ENCODE results near the gene PRSS50.

The PRSS50 gene

GRCh38 chr3:46680298-46680826, 37.3 kb downstream of the PRSS50 start:
- Histone ChIP-seq H3K9me3 (ENCODE audit: control insufficient read depth, insufficient read depth, low read length) (no peaks in the 10 kb centered on the region), H3K27ac (ENCODE audit: low read depth, low read length) (no peak overlapping the region), H3K4me1 (ENCODE audit: control insufficient read depth, low read length) (no peaks in the 10 kb centered on the region), H3K4me3 (ENCODE audit: low read length) (no peak overlapping the region), H3K4me2 (ENCODE audit: low read length) (no peak overlapping the region), H3K27me3 (ENCODE audit: control insufficient read depth, low read length) (peaks cover 7% of the 10 kb centered on the region; the same call in 1 of the 2 replicates), H3K9me2 (replicated peaks; ENCODE audit: control insufficient read depth, low read length) (no peaks in the 10 kb centered on the region), H3K36me3 (ENCODE audit: control insufficient read depth, low read length) (no peaks in the 10 kb centered on the region), H3F3A (ENCODE audit: control insufficient read depth, insufficient read depth) (no peaks in the 10 kb centered on the region), H3K79me2 (ENCODE audit: control insufficient read depth, low read length) (no peaks in the 10 kb centered on the region), H4K20me1 (ENCODE audit: control insufficient read depth, insufficient read depth, low read depth, low read length) (no peaks in the 10 kb centered on the region)
- TF ChIP-seq CTCF (IDR thresholded peaks at IDR 0.05; ENCODE audit: low read depth, low read length, poor library complexity, severe bottlenecking) (no peak), EZH2phosphoT487 (IDR thresholded peaks at IDR 0.05; ENCODE audit: borderline replicate concordance, low read length) (no peak)

- Histone ChIP-seq H4K20me1 (ENCODE audit: control insufficient read depth, insufficient read depth, low read depth, low read length) (no peaks in the 10 kb centered on the region), H3K27ac (ENCODE audit: low read depth, low read length) (no peak overlapping the region), H3K9me3 (ENCODE audit: control insufficient read depth, insufficient read depth, low read length) (no peaks in the 10 kb centered on the region), H3K36me3 (ENCODE audit: control insufficient read depth, low read length) (no peaks in the 10 kb centered on the region), H3F3A (ENCODE audit: control insufficient read depth, insufficient read depth) (no peaks in the 10 kb centered on the region), H3K9me2 (replicated peaks; ENCODE audit: control insufficient read depth, low read length) (no peaks in the 10 kb centered on the region), H3K79me2 (ENCODE audit: control insufficient read depth, low read length) (no peaks in the 10 kb centered on the region), H3K4me3 (ENCODE audit: low read length) (no peak overlapping the region), H3K4me1 (ENCODE audit: control insufficient read depth, low read length) (no peaks in the 10 kb centered on the region), H3K4me2 (ENCODE audit: low read length) (no peak overlapping the region), H3K27me3 (ENCODE audit: control insufficient read depth, low read length) (peaks cover 7% of the 10 kb centered on the region; the same call in 1 of the 2 replicates)
- TF ChIP-seq CTCF (IDR thresholded peaks at IDR 0.05; ENCODE audit: low read depth, low read length, poor library complexity, severe bottlenecking) (no peak), EZH2phosphoT487 (IDR thresholded peaks at IDR 0.05; ENCODE audit: borderline replicate concordance, low read length) (no peak)
Observed at GRCh38 chr3:46679681-46680080, 38.0 kb downstream of the PRSS50 start.

GRCh38 chr3:46678280-46678679, 39.4 kb downstream of the PRSS50 start:
- H3K4me1 ChIP-seq (ENCODE audit: control insufficient read depth, low read length) = no peaks in the 10 kb centered on the region
- H3K4me2 ChIP-seq (ENCODE audit: low read length) = no peak overlapping the region
- H3F3A ChIP-seq (ENCODE audit: control insufficient read depth, insufficient read depth) = no peaks in the 10 kb centered on the region
- H3K27me3 ChIP-seq (ENCODE audit: control insufficient read depth, low read length) = peaks cover 11% of the 10 kb centered on the region
- H3K4me3 ChIP-seq (ENCODE audit: low read length) = no peak overlapping the region
- H3K27ac ChIP-seq (ENCODE audit: low read depth, low read length) = no peak overlapping the region
- no peaks in the 10 kb centered on the region for H4K20me1 ChIP-seq (ENCODE audit: control insufficient read depth, insufficient read depth, low read depth, low read length)
- no peak for TF ChIP-seq CTCF (IDR thresholded peaks at IDR 0.05; ENCODE audit: low read depth, low read length, poor library complexity, severe bottlenecking)
- no peaks in the 10 kb centered on the region for H3K9me3 ChIP-seq (ENCODE audit: control insufficient read depth, insufficient read depth, low read length)
- H3K9me2 ChIP-seq (replicated peaks; ENCODE audit: control insufficient read depth, low read length) = no peaks in the 10 kb centered on the region
- no peaks in the 10 kb centered on the region for H3K79me2 ChIP-seq (ENCODE audit: control insufficient read depth, low read length)
- H3K36me3 ChIP-seq (ENCODE audit: control insufficient read depth, low read length) = no peaks in the 10 kb centered on the region

GRCh38 chr3:46677411-46677726, 40.3 kb downstream of the PRSS50 start:
- H3K4me1 ChIP-seq (ENCODE audit: control insufficient read depth, low read length) = no peaks in the 10 kb centered on the region
- H3F3A ChIP-seq (ENCODE audit: control insufficient read depth, insufficient read depth) = no peaks in the 10 kb centered on the region
- H3K9me3 ChIP-seq (ENCODE audit: control insufficient read depth, insufficient read depth, low read length) = no peaks in the 10 kb centered on the region
- H3K4me2 ChIP-seq (ENCODE audit: low read length) = no peak overlapping the region
- H3K27ac ChIP-seq (ENCODE audit: low read depth, low read length) = no peak overlapping the region
- H3K79me2 ChIP-seq (ENCODE audit: control insufficient read depth, low read length) = no peaks in the 10 kb centered on the region
- no peaks in the 10 kb centered on the region for H3K36me3 ChIP-seq (ENCODE audit: control insufficient read depth, low read length)
- TF ChIP-seq EZH2phosphoT487 (IDR thresholded peaks at IDR 0.05; ENCODE audit: borderline replicate concordance, low read length) (no peak), CTCF (IDR thresholded peaks at IDR 0.05; ENCODE audit: low read depth, low read length, poor library complexity, severe bottlenecking) (no peak)
- H3K4me3 ChIP-seq (ENCODE audit: low read length) = no peak overlapping the region
- no peaks in the 10 kb centered on the region for H3K9me2 ChIP-seq (replicated peaks; ENCODE audit: control insufficient read depth, low read length)
- no peaks in the 10 kb centered on the region for H4K20me1 ChIP-seq (ENCODE audit: control insufficient read depth, insufficient read depth, low read depth, low read length)
- H3K27me3 ChIP-seq (ENCODE audit: control insufficient read depth, low read length) = peaks cover 11% of the 10 kb centered on the region
